ENCODE measurements around the gene COTL1.
"Not testable (repeated sequence)": the region's sequence is repeated elsewhere in the genome, so short reads cannot be mapped to it uniquely, and the experiment has no call there.

The COTL1 gene

GRCh38 chr16:84566545-84567257 is 51.2 kb downstream of the COTL1 start:
- DNase-seq = no peak

- no peak for DNase-seq
Observed at GRCh38 chr16:84565669-84566495, 52.0 kb downstream of the COTL1 start.

GRCh38 chr16:84563786-84564420 is 54.0 kb downstream of the COTL1 start:
- no peak for DNase-seq

- no peak for DNase-seq
Observed at GRCh38 chr16:84563064-84563715, 54.7 kb downstream of the COTL1 start.

GRCh38 chr16:84562174-84562815 is 55.6 kb downstream of the COTL1 start:
- DNase-seq = no peak

- no peak for DNase-seq
Observed at GRCh38 chr16:84561291-84561690, 56.6 kb downstream of the COTL1 start.

- DNase-seq = no peak
Observed at GRCh38 chr16:84560269-84560668, 57.6 kb downstream of the COTL1 start.

GRCh38 chr16:84559311-84559932 is 58.5 kb downstream of the COTL1 start:
- no peak for DNase-seq

DNA sequence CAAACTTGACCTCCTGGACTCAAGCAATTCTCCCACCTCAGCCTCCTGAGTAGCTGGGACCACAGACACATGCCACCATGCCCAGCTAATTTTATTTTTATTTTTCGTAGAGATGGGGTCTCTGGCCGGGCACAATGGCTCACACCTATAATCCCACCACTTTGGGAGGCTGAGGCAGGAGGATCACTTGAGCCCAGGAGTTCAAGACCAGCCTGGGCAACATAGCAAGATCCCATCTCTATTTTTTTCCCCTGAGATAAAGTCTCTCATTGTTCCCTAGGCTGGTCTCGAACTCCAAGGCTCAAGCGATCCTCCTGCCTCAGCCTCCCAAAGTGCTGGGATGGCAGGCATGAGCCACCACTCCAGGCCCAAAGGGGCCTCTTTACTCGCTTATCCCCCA is 59.0 kb downstream of the COTL1 start:
- not testable (repeated sequence) for DNase-seq

DNA sequence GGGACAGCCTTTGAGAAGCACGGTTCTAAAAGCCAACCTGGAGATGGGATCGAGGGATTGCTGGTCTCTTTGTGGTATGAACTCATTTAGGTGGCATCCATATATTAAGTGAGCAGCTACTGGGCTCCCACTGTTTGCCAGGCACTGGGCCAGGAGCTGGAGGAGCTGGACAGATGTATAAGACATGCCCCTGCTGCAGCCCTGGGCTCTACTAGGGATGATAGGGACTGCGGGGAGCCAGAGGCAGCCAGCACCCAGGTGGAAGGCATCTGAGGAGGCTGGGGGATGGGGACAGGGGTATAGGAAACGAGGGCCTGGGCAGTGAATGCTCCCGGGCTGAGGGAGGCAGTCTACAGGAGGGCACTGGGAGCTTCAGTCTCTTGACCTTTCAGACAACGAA is 60.4 kb downstream of the COTL1 start:
- DNase-seq = no peak

DNA sequence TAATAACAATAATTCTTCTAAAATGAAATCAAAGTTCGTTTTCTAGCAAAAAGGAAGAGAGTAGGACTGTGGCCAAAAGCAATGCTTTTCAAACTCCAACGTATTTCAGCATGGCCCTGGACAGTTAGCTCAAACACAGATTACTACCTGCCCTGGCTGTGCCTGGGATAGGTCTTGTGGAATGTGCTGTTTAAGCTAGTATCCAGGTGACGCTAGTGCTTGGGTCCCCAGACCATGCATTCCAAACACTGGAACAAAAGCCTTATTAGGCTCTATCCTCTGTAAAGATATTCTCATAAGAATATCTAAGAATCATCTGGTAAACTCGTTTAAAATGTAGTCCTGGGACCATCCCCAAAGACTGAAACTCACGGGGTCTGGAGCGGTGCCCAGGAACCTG is 60.8 kb downstream of the COTL1 start:
- no peak for DNase-seq

GRCh38 chr16:84555418-84556196 is 62.3 kb downstream of the COTL1 start:
- DNase-seq = no peak

GRCh38 chr16:84554627-84555328 is 63.1 kb downstream of the COTL1 start:
- DNase-seq = no peak

DNA sequence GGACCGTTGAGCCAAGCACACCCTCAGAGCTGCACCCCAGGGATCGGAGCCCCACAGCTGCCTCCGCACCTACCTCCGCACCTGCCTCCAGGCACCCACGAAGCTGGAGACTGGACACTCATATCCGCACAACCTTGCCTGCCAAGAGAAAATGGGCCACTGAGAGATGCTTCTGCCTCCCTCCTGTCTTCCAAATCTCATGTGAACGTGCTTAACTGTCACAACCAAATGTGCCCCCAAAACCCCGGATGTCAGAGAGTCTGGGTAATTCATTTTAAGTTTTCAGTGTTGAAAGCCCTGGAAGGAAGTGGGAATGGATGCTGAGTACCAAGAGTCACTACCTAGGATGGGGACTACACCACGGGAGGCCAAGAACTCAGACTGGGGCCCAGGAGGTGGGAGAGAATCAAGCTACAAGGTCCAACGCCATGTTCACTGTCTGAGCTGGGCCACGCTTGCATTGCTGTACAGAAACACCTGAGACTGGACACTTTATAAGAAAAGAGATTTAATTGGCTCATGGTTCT is 63.9 kb downstream of the COTL1 start:
- no peak for DNase-seq

DNA sequence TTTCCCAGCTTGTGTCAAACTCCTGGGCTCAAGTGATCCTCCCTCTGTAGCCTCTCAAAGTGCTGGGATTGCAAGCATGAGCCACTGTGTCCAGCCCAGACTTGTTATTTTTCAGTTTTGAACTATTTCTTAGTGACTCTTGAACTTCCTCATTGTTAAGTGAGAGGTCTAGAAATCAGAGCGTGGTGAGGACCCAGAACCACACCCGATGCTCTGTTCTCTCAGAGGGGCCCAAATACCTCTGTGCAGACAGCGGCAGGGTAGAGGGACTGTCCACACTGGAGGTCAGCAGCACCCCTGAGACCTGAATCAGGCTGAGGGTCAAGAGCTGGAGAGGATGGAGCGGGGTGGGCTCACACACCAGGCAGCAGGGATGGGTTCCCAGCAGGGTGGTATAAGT is 65.7 kb downstream of the COTL1 start:
- no peak for DNase-seq

DNA sequence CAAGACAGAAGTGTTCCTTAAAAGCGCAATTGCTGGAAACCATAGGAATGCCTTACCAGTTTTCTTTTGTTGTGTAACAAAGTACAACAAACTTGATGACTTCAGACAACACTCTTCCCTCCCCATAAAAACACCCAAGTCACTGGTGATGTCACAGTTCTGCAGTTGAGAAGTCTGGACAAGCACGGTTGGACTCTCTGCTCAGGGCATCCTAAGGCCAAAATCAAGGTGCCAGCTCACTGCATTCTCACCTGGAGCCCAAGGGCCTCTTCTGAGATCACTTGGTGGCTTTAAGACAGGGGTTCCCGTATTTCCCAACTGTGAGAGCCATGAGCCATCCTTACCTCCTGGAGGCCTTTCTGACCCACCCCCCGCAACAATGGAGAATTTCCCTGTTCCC is 67.8 kb downstream of the COTL1 start:
- DNase-seq = no peak

DNA sequence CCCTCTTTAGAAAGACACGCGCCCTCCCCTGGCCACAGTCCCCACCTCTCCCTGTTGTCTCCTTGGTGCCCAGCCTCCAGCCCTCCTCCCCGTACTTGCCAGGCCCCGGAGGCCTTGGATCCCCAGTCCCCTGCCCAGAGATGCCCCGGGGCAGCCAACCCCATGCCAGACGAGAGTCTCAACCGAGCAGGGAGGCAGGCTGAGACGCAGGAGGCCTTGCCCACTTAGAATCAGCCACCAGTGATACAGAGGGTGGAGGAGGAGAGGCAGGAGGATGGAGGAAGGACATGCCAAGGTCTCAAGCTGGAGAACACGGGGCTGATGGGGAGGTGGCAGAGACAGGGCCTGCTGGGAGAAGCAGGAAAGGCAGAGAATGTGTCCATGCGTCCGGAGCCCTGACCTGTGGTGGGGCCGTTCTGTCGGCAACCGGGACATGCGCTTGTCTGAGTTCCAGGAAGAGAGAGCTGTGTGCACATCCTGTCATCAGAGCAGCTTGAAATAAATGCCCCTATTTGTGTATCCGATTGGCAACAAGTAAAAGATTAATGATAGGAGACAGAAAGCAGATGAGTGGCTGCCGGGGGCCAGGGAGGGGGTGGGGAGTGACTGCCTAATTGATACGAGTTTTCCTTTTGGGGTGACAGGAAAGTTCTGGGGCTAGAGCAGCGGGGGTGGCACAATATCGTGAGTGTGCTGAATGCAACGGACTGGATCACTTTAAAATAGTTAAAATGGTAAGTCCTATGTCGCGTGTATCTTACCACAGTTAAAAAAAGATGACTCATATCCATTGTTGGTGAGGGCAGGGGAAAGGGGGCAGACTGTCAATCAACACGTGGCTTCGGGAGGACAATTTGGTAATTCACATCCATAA is 68.7 kb downstream of the COTL1 start:
- DNase-seq = no peak

- DNase-seq = no peak
Observed at GRCh38 chr16:84548508-84548907, 69.4 kb downstream of the COTL1 start.

DNA sequence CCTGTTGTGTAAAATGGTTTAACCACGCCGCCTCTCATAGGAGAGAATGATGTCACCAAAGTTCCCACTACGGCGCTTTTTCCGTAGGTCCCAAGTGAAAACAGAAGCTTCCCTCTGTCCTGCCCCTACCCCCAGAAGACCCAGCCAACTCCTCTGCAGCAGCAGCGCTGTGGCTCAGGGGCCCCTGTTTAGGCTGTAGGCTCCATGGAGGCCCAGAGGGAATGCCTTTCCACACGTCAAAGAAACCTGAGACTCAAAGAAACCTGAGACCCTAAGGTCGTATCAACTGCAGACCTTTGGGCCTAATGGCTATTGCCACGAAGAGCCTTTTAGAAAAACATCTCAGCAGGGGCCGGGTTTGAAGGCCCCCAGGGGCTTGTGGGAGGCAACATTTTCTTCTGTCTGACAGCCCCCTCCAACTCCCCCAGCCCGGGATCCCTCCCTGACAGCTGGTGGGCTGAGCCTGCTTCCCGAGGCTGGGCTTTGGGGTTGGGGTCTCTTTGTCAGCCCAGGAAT is 70.3 kb downstream of the COTL1 start:
- DNase-seq = no peak

All from NCI-H1092 (cell line).